Smooth muscle cell (in vitro differentiated cells): Measurements from ENCODE around the gene GULP1. TPM values are rescaled to one million over a fixed set of nuclear protein-coding genes. Genes with fewer than 3 reads are reported as not detected.
A peak's percentile ranks its signal among the peaks of the same experiment; 100 is the strongest.

Experiments used
- DNase-seq: peaks from one replicate; lab custom pipeline; 2025; ENCODE audit not compliant: unreplicated experiment; lab: John Stamatoyannopoulos, UW
- H2AFZ ChIP-seq: fragments of 200-600 bp; sonication (generic); 2 replicates; pipeline ENCODE4 v1.6.0; 2016; ENCODE audit warnings: antibody characterized with exemption, low read depth, mild to moderate bottlenecking
- H3F3A ChIP-seq: fragments of 200-600 bp; sonication (generic); 2 replicates; pipeline ENCODE4 v1.6.0; 2017; ENCODE audit warnings: antibody characterized with exemption, low read depth
- H3K27ac ChIP-seq: fragments of 200-600 bp; sonication (generic); 2 replicates; pipeline ENCODE4 v1.5.1; 2016; ENCODE audit warnings: low read depth, mild to moderate bottlenecking
- H3K27me3 ChIP-seq: fragments of 200-600 bp; sonication (generic); 2 replicates; pipeline ENCODE4 v1.6.1; 2016; ENCODE audit warnings: low read depth, mild to moderate bottlenecking
- H3K36me3 ChIP-seq: fragments of 200-600 bp; sonication (generic); 2 replicates; pipeline ENCODE4 v1.5.1; 2016; ENCODE audit warnings: low read depth
- H3K4me1 ChIP-seq: fragments of 200-600 bp; sonication (generic); 2 replicates; pipeline ENCODE4 v1.5.1; 2016; ENCODE audit warnings: low read depth
- H3K4me2 ChIP-seq: fragments of 200-600 bp; sonication (generic); 2 replicates; pipeline ENCODE4 v1.6.0; 2016; ENCODE audit warnings: mild to moderate bottlenecking
- H3K4me3 ChIP-seq: fragments of 200-600 bp; sonication (generic); 2 replicates; pipeline ENCODE4 v1.5.1; 2016; ENCODE audit warnings: mild to moderate bottlenecking
- H3K79me2 ChIP-seq: fragments of 200-600 bp; sonication (generic); 2 replicates; pipeline ENCODE4 v1.6.0; 2016; ENCODE audit warnings: low read depth, mild to moderate bottlenecking
- H3K9ac ChIP-seq: fragments of 200-600 bp; sonication (generic); 2 replicates; pipeline ENCODE4 v1.6.0; 2016; ENCODE audit warnings: low read depth
- H3K9me3 ChIP-seq: fragments of 200-600 bp; sonication (generic); replicated peaks from 2 replicates; pipeline ENCODE4 v1.5.1; 2016; ENCODE audit warnings: low read depth
- H4K20me1 ChIP-seq: fragments of 200-600 bp; sonication (generic); 2 replicates; pipeline ENCODE4 v1.6.0; 2016; ENCODE audit warnings: low read depth
- CTCF ChIP-seq: fragments of 200-600 bp; sonication (generic); IDR thresholded peaks from 2 replicates; pipeline ENCODE4 v1.5.1; 2017; ENCODE audit warnings: borderline replicate concordance, mild to moderate bottlenecking, antibody characterized with exemption; ENCODE audit not compliant: insufficient read depth, poor library complexity, severe bottlenecking
- WGBS: methylation state at CpG from one replicate; pipeline ENCODE4 v1.1.7; 2016; ENCODE audit warnings: low lambda C conversion rate; 5-methylcytosine and 5-hydroxymethylcytosine counted together
- polyA plus RNA-seq: library from polyadenylated mRNA; unstranded; fragments of >200 nt; fragmentation: Nextera tagmentation; extraction: Ambion mirVana; gene quantifications from 2 replicates; pipeline ENCODE4 v1.2.1, GENCODE V29; 2016
- total RNA-seq: library from RNA; depleted of rRNA; stranded (reverse); fragments of >200 nt; gene quantifications from 2 replicates; pipeline ENCODE4 v1.2.3, GENCODE V29; 2014

The GULP1 gene
- total and polyA plus RNA-seq, 2 experiments from 2014 or later, result 40.2 to 115 TPM

DNA sequence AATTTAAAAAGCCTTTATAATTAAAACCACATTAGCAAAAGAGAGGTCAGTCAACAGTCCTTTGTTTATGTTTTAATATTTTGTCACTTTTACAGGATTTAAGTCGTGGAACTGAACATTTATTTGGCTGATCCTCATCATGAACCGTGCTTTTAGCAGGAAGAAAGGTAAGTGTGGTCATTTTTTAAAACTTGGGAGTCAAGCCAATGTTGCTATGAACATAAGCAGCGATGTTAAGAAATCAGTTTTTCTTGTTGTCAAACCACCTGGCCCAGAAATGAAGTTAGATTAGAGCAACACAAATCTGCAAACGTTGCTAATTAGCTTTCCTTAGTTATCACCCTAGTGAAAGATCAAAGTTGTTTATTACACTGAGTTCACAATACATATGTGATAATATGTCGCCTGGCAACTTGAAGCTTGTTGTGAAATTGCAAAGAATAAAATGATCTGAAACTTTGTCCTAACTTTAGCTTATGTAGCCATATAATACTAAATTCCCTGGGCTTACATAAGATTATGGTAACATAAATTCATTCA lies 186.0 kb downstream of the GULP1 start:
- no peak overlapping the region for H2AFZ ChIP-seq
- 84% methylated on average over 5 of the region's 5 CpGs for WGBS
- H3K79me2 ChIP-seq, result peaks cover 43% of the 10 kb centered on the region
- H3K4me3 ChIP-seq, result no peak overlapping the region
- no peak overlapping the region for H3K27ac ChIP-seq
- no peak for DNase-seq
- TF ChIP-seq CTCF, result no peak
- peaks cover 6% of the 10 kb centered on the region for H3K4me1 ChIP-seq
- H3K9me3 ChIP-seq, result no peaks in the 10 kb centered on the region
- no peaks in the 10 kb centered on the region for H3K36me3 ChIP-seq
- H3K27me3 ChIP-seq, result no peaks in the 10 kb centered on the region
- H3K4me2 ChIP-seq, result no peak overlapping the region
- H3K9ac ChIP-seq, result no peak overlapping the region
- H4K20me1 ChIP-seq, result no peaks in the 10 kb centered on the region
- no peaks in the 10 kb centered on the region for H3F3A ChIP-seq

DNA sequence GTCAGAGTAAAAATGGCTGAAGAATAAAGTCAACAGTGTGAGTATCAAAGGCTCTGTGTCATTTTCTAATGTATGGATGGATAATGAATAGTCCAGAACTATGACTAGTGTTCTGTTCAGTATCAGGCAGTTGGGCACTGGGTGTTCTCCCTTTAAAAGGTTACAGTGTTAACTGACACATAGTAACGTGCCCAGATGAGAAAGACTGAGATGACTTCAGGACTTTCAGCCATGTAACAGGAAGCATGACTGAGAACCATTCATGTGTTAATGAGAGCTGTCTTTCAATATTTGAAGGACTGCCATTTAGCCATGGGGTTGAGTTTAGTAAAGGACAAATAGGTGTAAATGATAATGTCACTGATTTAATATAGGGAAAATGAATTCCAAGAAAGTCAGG lies 187.1 kb downstream of the GULP1 start:
- Histone ChIP-seq H3K4me2 (no peak overlapping the region), H3K4me3 (no peak overlapping the region), H3K4me1 (peaks cover 6% of the 10 kb centered on the region), H2AFZ (no peak overlapping the region), H3K79me2 (peaks cover 35% of the 10 kb centered on the region), H3K27me3 (no peaks in the 10 kb centered on the region), H3K9ac (no peak overlapping the region), H3K27ac (no peak overlapping the region), H3K36me3 (no peaks in the 10 kb centered on the region), H3K9me3 (no peaks in the 10 kb centered on the region), H4K20me1 (no peaks in the 10 kb centered on the region), H3F3A (no peaks in the 10 kb centered on the region)
- no peak for TF ChIP-seq CTCF
- DNase-seq, result no peak
- 50% methylated on average over 1 of the region's 1 CpG for WGBS

DNA sequence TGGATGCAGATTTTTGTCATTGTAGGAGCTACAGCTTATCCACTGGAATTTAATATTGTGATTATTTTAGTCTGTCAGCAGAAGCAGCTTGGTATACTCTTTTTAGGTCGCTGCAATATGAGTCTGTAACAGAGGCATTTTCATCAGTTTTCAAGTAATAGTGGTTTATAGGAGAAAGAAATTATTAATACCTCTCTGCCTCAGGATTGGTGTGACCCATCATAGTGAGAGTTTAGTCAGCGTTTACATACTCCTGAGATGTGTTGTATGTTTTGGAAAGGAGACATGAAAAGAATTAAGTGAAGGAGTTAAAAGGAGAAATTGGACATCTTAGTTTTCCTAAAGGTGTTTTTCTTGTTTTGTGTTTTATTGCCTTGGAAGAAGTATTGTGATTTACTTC lies 189.8 kb downstream of the GULP1 start:
- Histone ChIP-seq H3K9me3 (no peaks in the 10 kb centered on the region), H2AFZ (no peak overlapping the region), H3K27ac (no peak overlapping the region), H3K27me3 (no peaks in the 10 kb centered on the region), H3K36me3 (no peaks in the 10 kb centered on the region), H3K4me3 (no peak overlapping the region), H4K20me1 (no peaks in the 10 kb centered on the region), H3K4me2 (no peak overlapping the region), H3K79me2 (peaks cover 12% of the 10 kb centered on the region), H3K4me1 (peaks cover 10% of the 10 kb centered on the region), H3K9ac (no peak overlapping the region), H3F3A (no peaks in the 10 kb centered on the region)
- no peak for TF ChIP-seq CTCF
- DNase-seq, result no peak
- 96% methylated on average over 2 of the region's 2 CpGs for WGBS

GRCh38 chr2:188485496-188485895 lies 193.8 kb downstream of the GULP1 start:
- Histone ChIP-seq H2AFZ (no peak overlapping the region), H3K36me3 (no peaks in the 10 kb centered on the region), H3K79me2 (peaks cover 17% of the 10 kb centered on the region), H3K4me2 (no peak overlapping the region), H3K4me1 (peaks cover 10% of the 10 kb centered on the region), H3K27me3 (no peaks in the 10 kb centered on the region), H3K27ac (peak overlapping the region; percentile 13), H3F3A (no peaks in the 10 kb centered on the region), H3K9ac (no peak overlapping the region), H4K20me1 (no peaks in the 10 kb centered on the region), H3K9me3 (no peaks in the 10 kb centered on the region), H3K4me3 (no peak overlapping the region)
- no peak for DNase-seq
- no peak for TF ChIP-seq CTCF
